NCI-H446 (cell line): ENCODE results near the gene LARP6.
"Not testable (repeated sequence)": the region's sequence is repeated elsewhere in the genome, so short reads cannot be mapped to it uniquely, and the experiment has no call there.

Experiments
- DNase-seq, 2 experiments: peaks; one replicate each; lab custom pipeline; 2025; lab: John Stamatoyannopoulos, UW

LARP6 gene

GRCh38 chr15:70829371-70830166 lies 24.4 kb downstream of the LARP6 start:
- no peak for DNase-seq

GRCh38 chr15:70827721-70828120 lies 26.2 kb downstream of the LARP6 start:
- no peak for DNase-seq

- DNase-seq = no peak
These were observed 27.3 kb downstream of the LARP6 start for GRCh38 chr15:70826634-70827033.

- no peak for DNase-seq
These were observed 28.1 kb downstream of the LARP6 start for GRCh38 chr15:70825841-70826240.

GRCh38 chr15:70823196-70823595 lies 30.8 kb downstream of the LARP6 start:
- DNase-seq = no peak

- no peak for DNase-seq
These were observed 33.7 kb downstream of the LARP6 start for GRCh38 chr15:70820214-70820613.

- DNase-seq = no peak
These were observed 35.4 kb downstream of the LARP6 start for GRCh38 chr15:70818580-70818979.

- no peak for DNase-seq
These were observed 36.7 kb downstream of the LARP6 start for GRCh38 chr15:70817266-70817665.

GRCh38 chr15:70815604-70816003 lies 38.4 kb downstream of the LARP6 start:
- DNase-seq = no peak

GRCh38 chr15:70815011-70815410 lies 38.9 kb downstream of the LARP6 start:
- not testable (repeated sequence) for DNase-seq

GRCh38 chr15:70812827-70813364 lies 41.1 kb downstream of the LARP6 start:
- no peak for DNase-seq

- DNase-seq = no peak
These were observed 42.9 kb downstream of the LARP6 start for GRCh38 chr15:70810916-70811578.

GRCh38 chr15:70806992-70807712 lies 46.8 kb downstream of the LARP6 start:
- DNase-seq = no peak

- DNase-seq = not testable (repeated sequence)
These were observed 49.6 kb downstream of the LARP6 start for GRCh38 chr15:70804388-70804787.

- DNase-seq = no peak
These were observed 51.3 kb downstream of the LARP6 start for GRCh38 chr15:70802629-70803028.

- DNase-seq = no peak
These were observed 52.8 kb downstream of the LARP6 start for GRCh38 chr15:70801109-70801508.

GRCh38 chr15:70799667-70800450 lies 54.1 kb downstream of the LARP6 start:
- DNase-seq = no peak

GRCh38 chr15:70797464-70797863 lies 56.5 kb downstream of the LARP6 start:
- no peak for DNase-seq

GRCh38 chr15:70796516-70797310 lies 57.2 kb downstream of the LARP6 start:
- no peak for DNase-seq

- DNase-seq = no peak
These were observed 58.7 kb downstream of the LARP6 start for GRCh38 chr15:70795311-70795665.
